GM21447 (cell line): Measurements from ENCODE around the gene OR6M1.

Experiments used
- ATAC-seq: cut with Tn5 transposase; IDR thresholded peaks from one replicate; pipeline ENCODE4 v1.9.1; 2021; ENCODE audit not compliant: unreplicated experiment

OR6M1 gene

DNA sequence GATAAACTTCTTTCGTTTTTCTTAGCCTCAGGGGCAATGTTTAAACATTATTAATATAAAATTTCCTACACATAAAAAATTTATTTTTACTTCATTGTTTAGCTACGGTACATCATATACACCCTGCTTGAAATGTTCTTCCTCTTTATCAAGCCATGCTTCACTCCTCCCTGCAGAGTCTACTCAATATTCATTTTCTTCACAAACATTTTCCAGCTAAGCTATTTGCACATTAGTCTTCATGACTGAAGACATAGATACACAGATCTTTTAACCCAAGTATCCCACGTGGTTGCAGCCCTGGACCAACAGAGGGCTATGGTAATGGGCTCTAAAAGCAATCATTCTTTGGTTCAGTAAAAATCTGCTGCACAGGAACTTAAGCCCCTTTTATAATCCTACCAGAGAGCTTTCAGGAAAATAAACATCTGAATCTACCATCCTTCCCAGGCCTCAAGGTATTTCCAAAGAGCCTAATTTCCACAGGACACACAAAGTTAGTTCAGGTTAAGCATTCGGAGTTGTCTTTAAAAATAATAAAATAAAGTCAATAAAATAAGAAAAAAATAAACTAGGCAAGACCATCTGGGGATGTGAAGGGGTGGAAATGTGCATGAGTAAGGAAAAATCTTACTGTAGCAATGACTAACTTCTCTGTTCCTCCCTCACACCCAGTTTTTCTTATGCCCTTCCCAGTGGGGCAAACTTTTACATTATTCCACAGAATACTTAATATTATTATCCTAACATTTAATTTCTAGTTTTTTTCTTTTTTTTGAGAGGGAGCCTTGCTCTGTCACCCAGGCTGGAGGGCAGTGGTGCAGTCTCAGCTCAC is 30.2 kb downstream of the OR6M1 start:
- no peak for ATAC-seq

DNA sequence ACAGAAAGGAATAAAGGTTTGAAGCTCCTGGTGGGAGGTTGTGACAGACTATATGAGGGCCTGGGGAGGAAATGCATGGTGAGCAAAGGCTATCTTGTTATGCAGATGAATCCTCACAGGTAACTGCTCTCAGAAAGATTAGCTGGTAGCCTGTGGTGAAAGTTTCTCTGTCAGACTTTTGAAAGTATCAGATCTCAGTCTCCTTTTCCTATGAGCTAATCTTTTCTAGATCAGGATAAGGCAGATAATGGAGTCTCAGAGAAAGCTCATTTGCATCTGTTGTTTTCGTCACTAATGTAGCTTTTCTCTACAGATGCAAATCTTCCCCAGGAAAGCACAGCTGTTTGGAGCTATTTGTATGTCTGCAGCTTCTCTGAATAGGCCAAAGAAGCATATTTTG is 30.9 kb downstream of the OR6M1 start:
- ATAC-seq, result no peak

DNA sequence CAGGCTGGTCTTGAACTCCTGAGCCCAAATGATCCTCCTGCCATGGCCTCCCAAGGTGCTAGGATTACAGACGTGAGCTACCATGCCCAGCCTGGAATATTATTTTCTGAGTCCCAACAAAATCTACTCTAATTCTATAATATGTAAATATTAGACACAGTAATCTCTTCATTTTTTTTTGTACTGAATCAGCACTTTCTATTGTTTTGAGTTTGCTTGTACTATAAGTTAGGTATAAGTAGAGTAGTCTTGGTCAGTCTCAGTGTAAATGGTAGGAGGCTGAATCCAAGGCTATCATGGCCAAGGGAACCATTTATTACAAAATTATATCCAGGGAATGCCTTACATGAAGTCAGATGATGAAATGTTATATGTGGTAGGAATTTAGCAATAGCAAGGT is 32.2 kb downstream of the OR6M1 start:
- no peak for ATAC-seq

DNA sequence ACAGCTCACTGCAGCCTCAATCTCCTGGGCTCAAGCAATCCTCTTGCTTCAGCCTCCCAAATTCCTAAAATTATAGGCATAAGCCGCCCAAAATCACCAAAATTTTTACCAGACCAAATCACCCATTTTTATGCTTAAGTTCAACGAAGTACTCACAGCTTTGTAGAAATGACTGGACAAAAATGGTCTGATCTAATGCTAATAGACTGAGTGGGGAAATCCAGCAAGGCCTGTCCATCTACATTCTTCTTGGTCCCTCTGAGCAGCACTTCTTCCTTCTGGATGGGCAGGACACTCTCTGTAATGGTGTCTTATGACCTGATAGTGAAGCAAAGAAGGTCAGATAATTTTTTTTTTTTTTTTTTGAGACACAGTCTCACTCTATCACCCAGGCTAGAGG is 33.1 kb downstream of the OR6M1 start:
- no peak for ATAC-seq

DNA sequence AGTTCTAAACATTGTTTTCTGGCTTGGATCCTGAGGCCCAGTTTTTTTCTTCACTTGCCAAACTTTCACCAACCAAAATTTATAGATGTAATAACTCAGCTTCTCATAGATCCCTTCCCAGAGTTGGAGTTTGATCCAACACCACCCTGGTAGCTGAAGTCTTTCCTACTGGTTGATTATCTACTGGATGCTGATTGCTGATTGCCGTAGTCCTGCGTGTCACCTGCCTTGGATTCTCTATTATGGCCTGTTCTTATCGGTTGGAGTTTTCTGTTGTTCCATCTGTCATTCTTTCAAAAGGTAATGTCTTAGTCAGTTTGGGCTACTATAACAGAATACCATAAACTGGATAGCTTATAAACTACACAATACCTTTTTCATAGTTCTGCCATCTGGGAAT is 34.5 kb downstream of the OR6M1 start:
- no peak for ATAC-seq

DNA sequence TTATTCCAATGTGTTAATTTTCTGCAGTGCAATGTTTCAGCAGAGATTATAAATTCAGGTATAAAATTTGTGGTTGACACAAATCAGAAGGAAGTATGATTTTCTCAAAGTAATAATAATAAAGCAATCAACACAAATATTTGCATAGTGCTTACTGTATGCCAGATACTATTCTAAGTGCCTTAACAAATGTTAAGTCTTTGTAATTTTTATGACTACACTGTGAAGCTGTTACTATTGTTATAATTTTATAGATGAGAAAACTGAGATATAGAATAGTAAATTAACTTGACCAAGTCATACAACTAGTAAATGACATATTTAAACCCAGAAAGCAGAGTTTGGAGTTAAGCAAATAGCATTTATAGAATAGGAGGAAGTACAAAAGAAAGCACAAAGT is 35.4 kb downstream of the OR6M1 start:
- ATAC-seq, result no peak

DNA sequence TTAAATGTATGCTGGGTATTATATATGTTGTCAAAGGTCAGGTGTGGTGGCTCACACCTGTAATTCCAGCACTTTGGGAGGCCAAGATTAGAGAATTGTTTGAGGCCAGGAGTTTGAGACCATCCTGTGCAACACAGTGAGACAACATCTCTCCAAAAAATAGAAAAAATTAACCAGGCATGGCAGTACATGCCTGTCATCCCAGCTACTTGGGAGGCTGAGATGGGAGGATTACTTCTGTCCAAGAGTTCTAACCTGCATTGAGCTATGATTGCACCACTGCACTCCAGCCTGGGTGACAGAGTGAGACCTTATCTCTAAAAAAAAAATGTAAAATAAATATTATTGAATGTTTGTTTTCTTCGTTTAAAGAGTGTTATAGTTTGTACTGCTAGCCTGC is 40.5 kb downstream of the OR6M1 start:
- ATAC-seq, result no peak

DNA sequence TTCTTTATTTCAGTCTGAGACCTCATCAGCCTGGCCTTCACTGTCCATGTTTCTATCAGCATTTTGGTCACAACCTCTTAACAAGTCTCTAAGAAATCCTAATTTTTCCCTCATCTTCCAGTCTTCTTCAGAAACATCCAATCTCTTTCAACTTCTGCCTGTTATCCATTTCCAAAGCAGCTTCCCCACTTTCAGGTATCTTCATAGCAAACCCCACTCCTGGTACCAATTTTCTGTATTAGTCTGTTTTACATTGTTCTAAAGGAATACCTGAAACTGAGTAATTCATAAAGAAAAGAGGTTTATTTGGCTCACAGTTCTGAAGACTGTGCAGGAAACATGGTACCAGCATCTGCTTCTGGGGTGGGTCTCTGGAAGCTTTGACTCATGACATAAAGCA is 43.7 kb downstream of the OR6M1 start:
- no peak for ATAC-seq

DNA sequence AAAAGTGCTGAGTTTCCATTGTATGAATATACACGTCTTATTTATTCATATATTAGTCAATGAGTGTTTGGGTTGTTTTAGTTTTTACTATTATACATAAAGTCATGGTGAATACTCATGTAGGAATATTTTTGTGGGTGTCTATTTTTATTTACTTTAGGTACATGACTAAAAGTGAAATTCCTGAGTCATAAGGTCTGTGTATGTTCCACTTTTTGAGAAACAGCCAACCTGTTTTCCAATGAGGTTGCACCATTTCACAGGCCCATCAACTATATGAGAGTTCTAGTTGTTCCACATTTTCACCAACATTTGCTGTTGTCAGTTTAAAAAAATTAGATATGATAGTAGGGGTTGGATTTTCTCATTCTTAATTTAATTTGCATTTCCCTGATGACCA is 45.3 kb downstream of the OR6M1 start:
- peak; percentile 87 for ATAC-seq

DNA sequence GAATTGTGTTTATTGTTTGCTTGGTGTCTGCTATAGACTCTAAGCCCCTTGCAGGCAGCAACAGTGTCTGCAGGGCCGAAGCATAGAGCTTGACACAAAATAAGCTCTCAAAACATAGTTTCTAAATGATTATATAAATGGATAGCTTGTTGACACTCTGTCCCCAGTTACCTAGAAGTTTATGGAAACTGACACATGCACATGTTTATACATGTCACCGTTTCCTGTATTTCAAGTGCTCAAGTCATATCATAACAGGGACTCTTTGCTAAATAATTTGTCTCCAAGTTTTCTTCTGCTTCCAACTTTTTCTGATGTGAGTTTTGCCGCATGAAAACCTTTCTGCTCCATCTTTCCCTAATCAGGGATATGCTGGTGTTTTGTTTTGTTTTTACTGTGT is 48.2 kb downstream of the OR6M1 start:
- ATAC-seq, result no peak

DNA sequence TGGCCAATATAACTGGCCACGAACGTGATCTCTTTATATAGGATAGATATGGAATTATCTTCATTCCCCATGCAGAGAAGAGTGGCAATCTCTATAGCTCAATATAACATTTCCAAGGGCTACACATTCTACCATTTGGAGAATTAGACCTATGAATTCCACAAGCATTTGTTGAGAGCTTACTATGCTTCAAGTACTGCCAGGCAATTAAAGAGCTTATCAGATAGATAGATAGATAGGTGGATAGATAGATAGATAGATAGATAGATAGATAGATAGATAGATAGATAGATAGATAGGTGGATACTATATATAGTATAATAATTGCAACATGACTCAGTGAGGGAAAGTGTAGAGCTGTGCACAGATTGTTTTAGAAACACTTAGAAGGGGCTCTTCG is 50.3 kb downstream of the OR6M1 start:
- no peak for ATAC-seq
